ENCODE measurements around the gene DHX15.

DNA sequence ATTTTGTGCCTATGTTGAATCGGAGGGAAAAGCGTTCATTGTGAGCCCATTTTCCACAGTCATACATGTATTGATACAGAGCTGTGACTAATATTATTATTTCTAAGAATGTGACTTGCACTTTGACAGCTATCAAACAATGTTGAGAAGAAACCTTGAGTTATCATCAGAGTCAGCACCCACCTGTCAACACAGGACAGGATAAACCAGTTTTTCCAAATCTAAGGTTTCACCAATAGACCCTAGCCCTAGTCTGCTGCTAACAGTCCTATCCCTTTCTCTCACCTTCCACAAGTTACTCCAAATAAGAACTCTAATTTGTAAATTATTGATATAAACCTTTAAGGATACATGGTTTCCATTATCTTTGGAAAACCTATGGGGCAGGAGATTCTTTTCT, 47.7 kb upstream of the DHX15 start:
- TF ChIP-seq, protein P1, sequence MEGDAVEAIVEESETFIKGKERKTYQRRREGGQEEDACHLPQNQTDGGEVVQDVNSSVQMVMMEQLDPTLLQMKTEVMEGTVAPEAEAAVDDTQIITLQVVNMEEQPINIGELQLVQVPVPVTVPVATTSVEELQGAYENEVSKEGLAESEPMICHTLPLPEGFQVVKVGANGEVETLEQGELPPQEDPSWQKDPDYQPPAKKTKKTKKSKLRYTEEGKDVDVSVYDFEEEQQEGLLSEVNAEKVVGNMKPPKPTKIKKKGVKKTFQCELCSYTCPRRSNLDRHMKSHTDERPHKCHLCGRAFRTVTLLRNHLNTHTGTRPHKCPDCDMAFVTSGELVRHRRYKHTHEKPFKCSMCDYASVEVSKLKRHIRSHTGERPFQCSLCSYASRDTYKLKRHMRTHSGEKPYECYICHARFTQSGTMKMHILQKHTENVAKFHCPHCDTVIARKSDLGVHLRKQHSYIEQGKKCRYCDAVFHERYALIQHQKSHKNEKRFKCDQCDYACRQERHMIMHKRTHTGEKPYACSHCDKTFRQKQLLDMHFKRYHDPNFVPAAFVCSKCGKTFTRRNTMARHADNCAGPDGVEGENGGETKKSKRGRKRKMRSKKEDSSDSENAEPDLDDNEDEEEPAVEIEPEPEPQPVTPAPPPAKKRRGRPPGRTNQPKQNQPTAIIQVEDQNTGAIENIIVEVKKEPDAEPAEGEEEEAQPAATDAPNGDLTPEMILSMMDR (IDR thresholded peaks at IDR 0.05): no peak
- TF ChIP-seq POLR2A (IDR thresholded peaks at IDR 0.05): no peak
